ENCODE measurements around the gene HNRNPF.
A peak's percentile ranks its signal among the peaks of the same experiment; 100 is the strongest.

The HNRNPF gene

DNA sequence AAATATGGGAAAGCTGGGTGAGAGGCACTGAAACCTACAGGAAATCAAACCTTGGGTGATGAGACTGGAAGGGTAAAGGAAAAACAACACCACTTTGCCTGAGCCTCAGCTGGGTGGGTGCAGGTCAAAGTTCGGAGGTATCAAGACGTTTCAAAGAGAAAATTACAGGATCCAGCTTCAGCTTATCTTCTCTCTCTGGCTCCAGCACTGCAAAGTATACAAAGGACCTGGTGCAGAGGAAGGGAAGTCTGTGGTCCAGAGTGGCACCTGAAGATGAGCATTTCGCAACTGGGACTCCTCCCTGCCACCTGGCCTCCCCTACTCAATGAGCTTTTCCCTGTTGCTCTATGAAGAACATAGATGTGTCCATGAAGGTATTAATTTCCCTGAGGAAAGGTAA, 44.0 kb downstream of the HNRNPF start:
- peaks cover 0 to 8% of the 10 kb centered on the region in 2 donors for H3K4me1 ChIP-seq (ENCODE audit: control insufficient read depth in 2 of 2, insufficient read depth in 1 of 2, low read depth in 1 of 2, low read length in 2 of 2)
- no peak overlapping the region for H2AK5ac ChIP-seq (ENCODE audit: low read depth, low read length)
- no peaks in the 10 kb centered on the region for H3K36me3 ChIP-seq (replicated peaks in 1 of 2; ENCODE audit: control insufficient read depth in 2 of 2, insufficient read depth in 2 of 2, low read length in 2 of 2)
- H2BK12ac ChIP-seq (ENCODE audit: low read length), result no peak overlapping the region
- no peak overlapping the region for H3K9ac ChIP-seq (ENCODE audit: low read depth, low read length, poor library complexity)
- no peak overlapping the region for H2BK5ac ChIP-seq (ENCODE audit: low read length)
- no peak overlapping the region for H2BK15ac ChIP-seq (ENCODE audit: low read length)
- H4K8ac ChIP-seq (ENCODE audit: low read depth, low read length), result no peak overlapping the region
- no peak overlapping the region for H3K4me3 ChIP-seq (ENCODE audit: low read length in 2 of 2)
- H3K4me2 ChIP-seq (ENCODE audit: insufficient read depth, low read length, poor library complexity, severe bottlenecking), result no peak overlapping the region
- H2BK120ac ChIP-seq (ENCODE audit: low read depth, low read length), result no peak overlapping the region
- H3K27me3 ChIP-seq (ENCODE audit: control insufficient read depth in 3 of 3, insufficient read depth in 3 of 3, low read depth in 1 of 3, low read length in 3 of 3), result no peaks in the 10 kb centered on the region
- no CpG with 5 or more reads among the region's 3 CpGs for WGBS, 2 donors (ENCODE audit: extremely low coverage in 2 of 2, insufficient read length in 2 of 2, insufficient replicate concordance in 1 of 2)
- no peak overlapping the region for H3K23ac ChIP-seq (ENCODE audit: low read depth, low read length, poor library complexity)
- H4K91ac ChIP-seq (ENCODE audit: low read depth, low read length, poor library complexity), result no peak overlapping the region
- H3K27ac ChIP-seq (replicated peaks; ENCODE audit: low read length), result no peak overlapping the region
- H3K9me3 ChIP-seq (replicated peaks in 1 of 2; ENCODE audit: control insufficient read depth in 2 of 2, insufficient read depth in 1 of 2, low read depth in 1 of 2, low read length in 2 of 2), result peaks cover 0 to 5% of the 10 kb centered on the region in 2 donors
- no peak overlapping the region for H2AFZ ChIP-seq (ENCODE audit: low read length)
- H3K79me1 ChIP-seq (ENCODE audit: low read depth, low read length), result no peaks in the 10 kb centered on the region
- no peak for DNase-seq (ENCODE audit: low spot score)
- no peak overlapping the region for H3K18ac ChIP-seq (ENCODE audit: low read length)
- H3K14ac ChIP-seq (ENCODE audit: low read length), result no peak overlapping the region
- no peak overlapping the region for H3K4ac ChIP-seq (ENCODE audit: low read length)

DNA sequence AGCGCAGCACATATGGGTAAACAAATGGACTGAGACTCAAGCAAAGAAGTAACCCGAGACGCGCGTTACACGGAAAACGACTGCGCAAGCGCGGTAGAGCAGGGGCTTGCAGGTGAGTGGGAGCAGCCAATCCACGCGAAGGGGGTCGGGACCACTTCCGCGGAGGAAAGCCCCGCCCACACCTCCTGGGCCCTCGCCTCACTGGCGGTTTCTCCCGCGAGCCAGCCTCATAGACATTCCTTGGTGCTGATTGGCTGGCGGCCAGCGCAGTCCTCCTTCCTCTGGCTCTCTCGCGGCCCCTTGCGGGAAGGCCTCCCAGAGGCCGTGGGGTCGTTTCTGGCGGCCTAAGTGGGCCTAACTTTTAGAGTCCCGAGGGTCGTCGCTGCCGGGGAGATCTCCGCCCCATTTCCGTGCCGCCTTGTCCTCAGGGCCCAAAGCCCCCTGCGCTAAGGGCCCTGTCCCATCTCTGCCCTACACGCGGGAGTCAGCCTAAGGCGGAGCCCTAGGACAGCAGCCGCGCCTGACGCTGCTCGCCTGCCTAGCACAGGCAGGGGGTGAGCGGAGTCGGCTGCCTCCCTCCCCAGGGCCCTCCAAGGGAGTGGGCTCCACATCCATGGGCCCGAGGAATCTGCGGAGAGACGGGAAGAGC, 46.7 kb downstream of the HNRNPF start:
- Histone ChIP-seq H3K79me1 (ENCODE audit: low read depth, low read length) (no peaks in the 10 kb centered on the region), H3K4me1 (ENCODE audit: control insufficient read depth in 2 of 2, insufficient read depth in 1 of 2, low read depth in 1 of 2, low read length in 2 of 2) (peaks cover 0 to 8% of the 10 kb centered on the region in 2 donors), H2BK5ac (ENCODE audit: low read length) (peak overlapping the region; percentile 82), H2BK12ac (ENCODE audit: low read length) (peak overlapping the region; percentile 73), H3K14ac (ENCODE audit: low read length) (peak overlapping the region; percentile 3), H2AK5ac (ENCODE audit: low read depth, low read length) (peak overlapping the region; percentile 9), H3K9me3 (replicated peaks in 1 of 2; ENCODE audit: control insufficient read depth in 2 of 2, insufficient read depth in 1 of 2, low read depth in 1 of 2, low read length in 2 of 2) (peaks cover 0 to 5% of the 10 kb centered on the region in 2 donors), H3K4me3 (ENCODE audit: low read length in 2 of 2) (peak overlapping the region in 1 of 2 donors; percentile 86), H4K8ac (ENCODE audit: low read depth, low read length) (peak overlapping the region; percentile 20), H3K27me3 (ENCODE audit: control insufficient read depth in 3 of 3, insufficient read depth in 3 of 3, low read depth in 1 of 3, low read length in 3 of 3) (no peaks in the 10 kb centered on the region), H3K9ac (ENCODE audit: low read depth, low read length, poor library complexity) (peak overlapping the region; percentile 88), H3K4me2 (ENCODE audit: insufficient read depth, low read length, poor library complexity, severe bottlenecking) (peak overlapping the region; percentile 73), H3K36me3 (replicated peaks in 1 of 2; ENCODE audit: control insufficient read depth in 2 of 2, insufficient read depth in 2 of 2, low read length in 2 of 2) (no peaks in the 10 kb centered on the region), H3K18ac (ENCODE audit: low read length) (peak overlapping the region; percentile 92), H2AFZ (ENCODE audit: low read length) (peak overlapping the region; percentile 45), H3K4ac (ENCODE audit: low read length) (peak overlapping the region; percentile 2), H2BK15ac (ENCODE audit: low read length) (peak overlapping the region; percentile 13), H2BK120ac (ENCODE audit: low read depth, low read length) (no peak overlapping the region), H3K23ac (ENCODE audit: low read depth, low read length, poor library complexity) (peak overlapping the region; percentile 97), H3K27ac (replicated peaks; ENCODE audit: low read length) (no peak overlapping the region), H4K91ac (ENCODE audit: low read depth, low read length, poor library complexity) (peak overlapping the region; percentile 79)
- no CpG with 5 or more reads among the region's 48 CpGs for WGBS, 2 donors (ENCODE audit: extremely low coverage in 2 of 2, insufficient read length in 2 of 2, insufficient replicate concordance in 1 of 2)
- peak; percentile 91 for DNase-seq (ENCODE audit: low spot score)

DNA sequence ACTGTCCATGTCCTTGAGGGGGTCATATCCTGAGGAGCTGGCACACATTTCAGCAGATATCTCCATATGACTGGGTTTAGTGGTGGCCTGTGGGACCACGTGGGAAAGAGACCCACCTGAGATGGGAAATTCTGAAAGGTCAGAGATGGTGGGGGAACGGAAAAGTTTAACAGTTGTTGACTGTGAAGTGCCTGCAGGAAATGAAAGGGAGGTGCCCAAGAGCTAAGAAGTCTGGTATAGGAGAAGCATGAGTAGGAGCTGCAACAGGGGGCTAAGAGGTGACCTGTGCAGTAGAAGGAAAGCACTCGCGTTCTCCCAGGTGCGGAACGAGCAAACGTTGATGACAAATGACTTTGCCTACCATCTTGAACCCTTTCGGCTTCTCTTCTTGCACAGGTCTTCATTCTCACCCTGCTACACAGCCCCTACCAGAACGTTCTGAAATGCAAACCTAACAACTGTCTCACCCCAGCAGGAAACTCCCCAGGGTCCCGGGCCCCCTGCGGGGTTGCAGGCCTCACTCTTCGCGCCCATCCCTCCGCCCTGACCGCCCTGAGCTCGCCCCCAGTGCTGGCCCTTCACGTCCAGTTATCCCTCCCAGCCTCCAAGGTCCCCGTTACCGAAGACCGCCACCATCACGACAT, 47.3 kb downstream of the HNRNPF start:
- WGBS, 2 donors (ENCODE audit: extremely low coverage in 2 of 2, insufficient read length in 2 of 2, insufficient replicate concordance in 1 of 2), result no CpG with 5 or more reads among the region's 21 CpGs
- Histone ChIP-seq H2BK15ac (ENCODE audit: low read length) (no peak overlapping the region), H3K14ac (ENCODE audit: low read length) (no peak overlapping the region), H3K18ac (ENCODE audit: low read length) (peak overlapping the region; percentile 92), H3K4ac (ENCODE audit: low read length) (no peak overlapping the region), H3K27me3 (ENCODE audit: control insufficient read depth in 3 of 3, insufficient read depth in 3 of 3, low read depth in 1 of 3, low read length in 3 of 3) (no peaks in the 10 kb centered on the region), H3K4me2 (ENCODE audit: insufficient read depth, low read length, poor library complexity, severe bottlenecking) (peak overlapping the region; percentile 73), H2BK120ac (ENCODE audit: low read depth, low read length) (no peak overlapping the region), H2BK5ac (ENCODE audit: low read length) (no peak overlapping the region), H2AFZ (ENCODE audit: low read length) (peak overlapping the region; percentile 45), H3K9me3 (replicated peaks in 1 of 2; ENCODE audit: control insufficient read depth in 2 of 2, insufficient read depth in 1 of 2, low read depth in 1 of 2, low read length in 2 of 2) (peaks cover 0 to 5% of the 10 kb centered on the region in 2 donors), H3K9ac (ENCODE audit: low read depth, low read length, poor library complexity) (peak overlapping the region; percentile 73), H4K8ac (ENCODE audit: low read depth, low read length) (peak overlapping the region; percentile 20), H3K4me3 (ENCODE audit: low read length in 2 of 2) (peak overlapping the region in 1 of 2 donors; percentile 86), H3K36me3 (replicated peaks in 1 of 2; ENCODE audit: control insufficient read depth in 2 of 2, insufficient read depth in 2 of 2, low read length in 2 of 2) (no peaks in the 10 kb centered on the region), H2AK5ac (ENCODE audit: low read depth, low read length) (no peak overlapping the region), H3K4me1 (ENCODE audit: control insufficient read depth in 2 of 2, insufficient read depth in 1 of 2, low read depth in 1 of 2, low read length in 2 of 2) (peaks cover 0 to 8% of the 10 kb centered on the region in 2 donors), H3K79me1 (ENCODE audit: low read depth, low read length) (no peaks in the 10 kb centered on the region), H2BK12ac (ENCODE audit: low read length) (no peak overlapping the region), H3K23ac (ENCODE audit: low read depth, low read length, poor library complexity) (no peak overlapping the region), H3K27ac (replicated peaks; ENCODE audit: low read length) (no peak overlapping the region), H4K91ac (ENCODE audit: low read depth, low read length, poor library complexity) (no peak overlapping the region)
- no peak for DNase-seq (ENCODE audit: low spot score)

DNA sequence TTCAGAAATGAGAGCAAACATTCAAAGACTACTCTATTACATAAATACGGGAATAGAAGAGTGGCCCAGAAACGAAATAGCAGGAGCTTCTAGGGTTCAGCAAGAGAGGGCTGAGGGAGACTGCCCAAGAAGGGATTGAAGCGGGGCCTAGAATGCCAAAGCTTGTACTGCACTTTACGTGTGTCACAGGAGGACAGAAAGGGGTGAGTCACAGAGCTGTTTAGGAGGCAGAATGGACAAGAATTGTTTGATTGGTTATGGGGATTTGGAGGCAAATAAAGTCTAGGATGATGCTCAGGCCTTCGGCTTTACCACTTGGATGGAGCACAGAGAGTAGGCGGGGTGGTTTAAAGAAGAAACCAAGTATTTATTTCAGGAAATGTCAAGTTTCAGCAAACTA, 48.9 kb downstream of the HNRNPF start:
- Histone ChIP-seq H3K79me1 (ENCODE audit: low read depth, low read length) (no peaks in the 10 kb centered on the region), H3K4ac (ENCODE audit: low read length) (no peak overlapping the region), H3K23ac (ENCODE audit: low read depth, low read length, poor library complexity) (no peak overlapping the region), H3K18ac (ENCODE audit: low read length) (no peak overlapping the region), H3K9me3 (replicated peaks in 1 of 2; ENCODE audit: control insufficient read depth in 2 of 2, insufficient read depth in 1 of 2, low read depth in 1 of 2, low read length in 2 of 2) (peaks cover 0 to 5% of the 10 kb centered on the region in 2 donors), H2AK5ac (ENCODE audit: low read depth, low read length) (peak overlapping the region; percentile 56), H3K27ac (replicated peaks; ENCODE audit: low read length) (no peak overlapping the region), H4K8ac (ENCODE audit: low read depth, low read length) (no peak overlapping the region), H2BK5ac (ENCODE audit: low read length) (no peak overlapping the region), H3K27me3 (ENCODE audit: control insufficient read depth in 3 of 3, insufficient read depth in 3 of 3, low read depth in 1 of 3, low read length in 3 of 3) (no peaks in the 10 kb centered on the region), H2AFZ (ENCODE audit: low read length) (no peak overlapping the region), H4K91ac (ENCODE audit: low read depth, low read length, poor library complexity) (no peak overlapping the region), H2BK15ac (ENCODE audit: low read length) (no peak overlapping the region), H3K14ac (ENCODE audit: low read length) (no peak overlapping the region), H3K36me3 (replicated peaks in 1 of 2; ENCODE audit: control insufficient read depth in 2 of 2, insufficient read depth in 2 of 2, low read length in 2 of 2) (no peaks in the 10 kb centered on the region), H3K4me1 (ENCODE audit: control insufficient read depth in 2 of 2, insufficient read depth in 1 of 2, low read depth in 1 of 2, low read length in 2 of 2) (peaks cover 0 to 11% of the 10 kb centered on the region in 2 donors), H3K9ac (ENCODE audit: low read depth, low read length, poor library complexity) (no peak overlapping the region), H2BK120ac (ENCODE audit: low read depth, low read length) (no peak overlapping the region), H3K4me3 (ENCODE audit: low read length in 2 of 2) (no peak overlapping the region), H2BK12ac (ENCODE audit: low read length) (no peak overlapping the region), H3K4me2 (ENCODE audit: insufficient read depth, low read length, poor library complexity, severe bottlenecking) (no peak overlapping the region)
- no CpG with 5 or more reads among the region's 6 CpGs for WGBS, 2 donors (ENCODE audit: extremely low coverage in 2 of 2, insufficient read length in 2 of 2, insufficient replicate concordance in 1 of 2)
- no peak for DNase-seq (ENCODE audit: low spot score)
